Activated CD8-positive, alpha-beta memory T cell treated with anti-CD3 and anti-CD28 coated beads, Interleukin-2, amount 50 U/mL, for 24 hours (primary cell): Measurements from ENCODE around the gene TLR6.

ENCODE experiments used
- DNase-seq: peaks from one replicate; pipeline ENCODE4 v3.0.0-alpha.2; 2020; ENCODE audit errors: extremely low read depth

TLR6 gene

GRCh38 chr4:38867478-38868058 lies 11.0 kb upstream of the TLR6 start, which contains the start of gene FAM114A1:
TSS of gene FAM114A1 (plus strand) at chr4:38867806. CDS start at chr4:38878079, 10,273 bp downstream.
- DNase-seq = no peak

GRCh38 chr4:38866973-38867477 lies 10.4 kb upstream of the TLR6 start:
- DNase-seq = no peak

GRCh38 chr4:38865445-38865844 lies 8.8 kb upstream of the TLR6 start:
- no peak for DNase-seq

GRCh38 chr4:38861791-38862190 lies 5.2 kb upstream of the TLR6 start:
- no peak for DNase-seq

GRCh38 chr4:38860788-38861424 lies 4.3 kb upstream of the TLR6 start:
- DNase-seq = peak; percentile 18

GRCh38 chr4:38859501-38859900 lies 2.9 kb upstream of the TLR6 start:
- DNase-seq = no peak

- no peak for DNase-seq
Observed at GRCh38 chr4:38858097-38858420, 1.4 kb upstream of the TLR6 start.

GRCh38 chr4:38857354-38858096 lies 908 bp upstream of the TLR6 start:
- no peak for DNase-seq

- no peak for DNase-seq
Observed at GRCh38 chr4:38856046-38856445, 571 bp downstream of the TLR6 start.

GRCh38 chr4:38855466-38855865 lies 1.2 kb downstream of the TLR6 start:
- no peak for DNase-seq

- no peak for DNase-seq
Observed at GRCh38 chr4:38846015-38846414, 10.6 kb downstream of the TLR6 start.

GRCh38 chr4:38842994-38843393 lies 13.6 kb downstream of the TLR6 start:
- no peak for DNase-seq

- no peak for DNase-seq
Observed at GRCh38 chr4:38837849-38838248, 18.8 kb downstream of the TLR6 start.

- no peak for DNase-seq
Observed at GRCh38 chr4:38837334-38837733, 19.3 kb downstream of the TLR6 start.

GRCh38 chr4:38834570-38834969 lies 22.0 kb downstream of the TLR6 start:
- DNase-seq = no peak

- DNase-seq = no peak
Observed at GRCh38 chr4:38832624-38833528, 23.7 kb downstream of the TLR6 start.

- no peak for DNase-seq
Observed at GRCh38 chr4:38832206-38832605, 24.4 kb downstream of the TLR6 start.

- DNase-seq = no peak
Observed at GRCh38 chr4:38831653-38832052, 25.0 kb downstream of the TLR6 start.

GRCh38 chr4:38829237-38829636 lies 27.4 kb downstream of the TLR6 start:
- no peak for DNase-seq

GRCh38 chr4:38823766-38824165 lies 32.9 kb downstream of the TLR6 start:
- no peak for DNase-seq

- DNase-seq = no peak
Observed at GRCh38 chr4:38822748-38823303, 33.8 kb downstream of the TLR6 start.

GRCh38 chr4:38821739-38822138 lies 34.9 kb downstream of the TLR6 start:
- no peak for DNase-seq
